Endothelial cell of umbilical vein (primary cell): ENCODE data around the gene BAMBI. TPM values are rescaled to one million over a fixed set of nuclear protein-coding genes. Genes with fewer than 3 reads are reported as not detected.

ENCODE experiments used
- BruUV-seq: library from RNA; stranded (reverse); fragments of 400-500 nt; replicated peaks from 2 replicates; lab custom pipeline; 2021; lab: Mats Ljungman, UMichigan
- CTCF ChIA-PET: fragments of 300-600, 350-600 bp; sonication (Branson Sonifier 250); formaldehyde crosslinking; loops from one replicate; lab custom pipeline; 2021; ENCODE audit warnings: antibody characterized with exemption, inconsistent platforms; lab: Charles Lee
- POLR2A ChIA-PET: fragments of 300-600, 350-600 bp; sonication (Branson Sonifier 250); formaldehyde crosslinking; loops from one replicate; lab custom pipeline; 2021; ENCODE audit warnings: antibody characterized with exemption, inconsistent platforms; lab: Charles Lee
- DNase-seq: peaks from one replicate; pipeline ENCODE4 v3.0.0-alpha.2; 2011; ENCODE audit warnings: low read depth, low spot score
- FAIRE-seq: peaks from 2 replicates; lab custom pipeline; 2011; peaks lifted over from hg19 to GRCh38; lab: Jason Lieb, UNC
- H2AFZ ChIP-seq: 2 replicates; pipeline ENCODE4 v1.6.0; 2012; ENCODE audit warnings: low read depth, low read length, control low read depth, inconsistent platforms
- H3K27ac ChIP-seq: 2 replicates; pipeline ENCODE4 v1.5.1; 2011; ENCODE audit warnings: low read depth, mild to moderate bottlenecking, control low read depth, low read length, moderate library complexity; ENCODE audit not compliant: insufficient read depth
- H3K27me3 ChIP-seq, 2 experiments: 2 replicates each; pipeline versions ENCODE4 v1.6.0 to v1.6.1; 2011; ENCODE audit warnings: low read length in 2 of 2, mixed read lengths in 1 of 2; ENCODE audit not compliant: control insufficient read depth in 2 of 2, insufficient read depth in 2 of 2
- H3K36me3 ChIP-seq, 2 experiments: 2 replicates in 1 of 2; 3 replicates in 1 of 2; pipeline ENCODE4 v1.5.1; 2011; ENCODE audit warnings: low read length in 2 of 2, mild to moderate bottlenecking in 1 of 2, moderate library complexity in 1 of 2; ENCODE audit not compliant: control insufficient read depth in 2 of 2, insufficient read depth in 2 of 2; ENCODE audit errors: extremely low read depth in 1 of 2
- H3K4me1 ChIP-seq: 3 replicates; pipeline ENCODE4 v1.5.1; 2011; ENCODE audit warnings: mild to moderate bottlenecking, low read length; ENCODE audit not compliant: control insufficient read depth, insufficient read depth; ENCODE audit errors: extremely low read depth
- H3K4me2 ChIP-seq: 2 replicates; pipeline ENCODE4 v1.6.1; 2011; ENCODE audit warnings: low read length, control low read depth, mixed read lengths; ENCODE audit not compliant: insufficient read depth
- H3K4me3 ChIP-seq, 3 experiments: fragments of 200-600 bp in 1 of 3; sonication (generic), shearing (Covaris generic) in 1 of 3; replicated peaks in 1 of 3; 2 replicates each; pipeline ENCODE4 v1.5.1; 2011 to 2016; ENCODE audit warnings: control low read depth in 3 of 3, low read length in 3 of 3, mild to moderate bottlenecking in 2 of 3, inconsistent platforms in 1 of 3, low read depth in 1 of 3, moderate library complexity in 1 of 3; ENCODE audit not compliant: insufficient read depth in 1 of 3
- H3K79me2 ChIP-seq: 2 replicates; pipeline ENCODE4 v1.6.0; 2012; ENCODE audit warnings: low read length, inconsistent platforms; ENCODE audit not compliant: control insufficient read depth, insufficient read depth
- H3K9ac ChIP-seq: replicated peaks from 2 replicates; pipeline ENCODE3; 2011; ENCODE audit warnings: low read length, control low read depth; ENCODE audit not compliant: insufficient read depth; ENCODE audit errors: extremely low read depth
- H3K9me1 ChIP-seq: replicated peaks from 3 replicates; pipeline ENCODE4 v1.6.0; 2011; ENCODE audit warnings: mild to moderate bottlenecking, low read length; ENCODE audit not compliant: control insufficient read depth, insufficient read depth; ENCODE audit errors: extremely low read depth
- H3K9me3 ChIP-seq: replicated peaks from 2 replicates; pipeline ENCODE4 v1.5.1; 2012; ENCODE audit warnings: low read length, inconsistent platforms; ENCODE audit not compliant: control insufficient read depth, insufficient read depth
- H4K20me1 ChIP-seq: replicated peaks from 2 replicates; pipeline ENCODE3; 2011; ENCODE audit warnings: mild to moderate bottlenecking, low read length; ENCODE audit not compliant: control insufficient read depth, insufficient read depth; ENCODE audit errors: extremely low read depth
- EZH2 ChIP-seq: IDR thresholded peaks from 2 replicates; pipeline ENCODE4 v1.6.1; 2012; ENCODE audit warnings: borderline replicate concordance, low read depth, mild to moderate bottlenecking, moderate library complexity, low read length, inconsistent platforms; ENCODE audit not compliant: severe bottlenecking
- FOS ChIP-seq: IDR thresholded peaks from 2 replicates; pipeline ENCODE4 v1.6.1; 2011; ENCODE audit warnings: mild to moderate bottlenecking, low read length, moderate library complexity, borderline replicate concordance; ENCODE audit not compliant: insufficient read depth
- GATA2 ChIP-seq: IDR thresholded peaks from 2 replicates; pipeline ENCODE4 v1.7.0; 2011; ENCODE audit warnings: low read depth, mild to moderate bottlenecking, moderate library complexity, mixed read lengths, low read length; ENCODE audit not compliant: insufficient read length, insufficient read depth
- JUN ChIP-seq: IDR thresholded peaks from 2 replicates; pipeline ENCODE4 v1.6.1; 2011; ENCODE audit warnings: borderline replicate concordance, low read depth; ENCODE audit not compliant: insufficient read length, insufficient read depth
- MYC ChIP-seq: IDR thresholded peaks from one replicate; pipeline ENCODE4 v1.6.1; 2011; ENCODE audit warnings: mild to moderate bottlenecking, low read depth, low read length
- POLR2A ChIP-seq: IDR thresholded peaks from 2 replicates; pipeline ENCODE4 v1.6.1; 2012; ENCODE audit warnings: low read depth, mild to moderate bottlenecking, control low read depth, low read length
- POLR2AphosphoS5 ChIP-seq: IDR thresholded peaks from 2 replicates; pipeline ENCODE4 v1.6.1; 2012; ENCODE audit warnings: low read depth, mild to moderate bottlenecking, control low read depth, low read length, moderate library complexity; ENCODE audit not compliant: insufficient read depth
- dilution Hi-C: fragments of 300-500 bp; cut with MboI; formaldehyde crosslinking; loops from one replicate; pipeline ENCODE4 v1.15.0; 2019; ENCODE audit warnings: low sequenced_read_pairs; ENCODE audit not compliant: extremely low pct_ligation_motif_present
- intact Hi-C: fragments of 100-400 bp; cut with micrococcal nuclease; formaldehyde crosslinking; loops from one replicate; pipeline ENCODE4 v1.10.0; 2022
- polyA plus RNA-seq, 4 experiments: library from polyadenylated mRNA; depleted of rRNA in 3 of 4; stranded (reverse) in 3 of 4; unstranded in 1 of 4; fragments of >200 nt; gene quantifications; 2 replicates each; pipeline versions ENCODE4 v1.2.1 to v1.2.3, GENCODE V29; 2011 to 2012; ENCODE audit warnings: missing spikeins in 1 of 4
- total RNA-seq: library from RNA; stranded (reverse); gene quantifications from 2 replicates; pipeline ENCODE4 v1.2.3, GENCODE V29; 2021
- TF ChIP-seq, protein P1 (sequence below), 2 donors: IDR thresholded peaks; 1 replicate in 1 of 2; 2 replicates in 1 of 2; pipeline ENCODE4 v1.5.1; 2011; ENCODE audit warnings: low read length in 2 of 2, mild to moderate bottlenecking in 2 of 2, moderate library complexity in 2 of 2, control low read depth in 1 of 2, inconsistent platforms in 1 of 2, low read depth in 1 of 2; ENCODE audit not compliant: insufficient read depth in 1 of 2; ENCODE audit errors: extremely low read depth in 1 of 2
- TF ChIP-seq, protein P2 (sequence below): IDR thresholded peaks from 2 replicates; pipeline ENCODE4 v1.6.1; 2011; ENCODE audit not compliant: insufficient read depth, insufficient read length

Gene BAMBI
- total and polyA plus RNA-seq, 2 donors (not counting 3 experiments of a cell fraction or from before 2014, with no cell fraction given) = 3.2 to 4.3 TPM

DNA sequence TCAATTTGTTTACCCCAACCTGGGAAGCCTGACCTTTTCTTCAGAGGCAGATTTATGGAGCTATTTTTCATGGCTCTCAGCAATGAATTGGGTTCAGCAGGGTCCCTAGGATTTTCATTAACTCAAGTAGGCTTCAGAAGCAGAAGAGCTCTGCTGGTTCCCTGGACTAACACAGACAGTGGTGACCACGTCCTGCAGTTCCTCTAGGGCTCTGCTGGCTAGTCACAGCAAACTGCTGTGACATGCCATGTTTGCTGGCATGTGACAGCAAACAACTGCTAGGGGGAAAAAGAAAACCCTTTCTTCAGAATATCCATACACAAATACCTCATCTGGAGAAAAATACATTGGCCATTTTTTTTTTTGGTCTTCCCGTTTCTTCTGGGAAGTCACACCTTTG is 13.2 kb downstream of the BAMBI start:
- BruUV-seq = no TSS peak
- H3K9ac ChIP-seq = no peak overlapping the region
- H3K79me2 ChIP-seq = no peaks in the 10 kb centered on the region
- ChIA-PET POLR2A (no interaction called here), CTCF (interaction anchor here (0.7 kb wide), 1 partner anchor 300 kb away, joined by 3 read pairs; no protein-coding TSS in a partner anchor)
- dilution Hi-C loops (no loop called here), intact Hi-C loops (no loop called here)
- H3K27me3 ChIP-seq = peaks cover 0 to 1% of the 10 kb centered on the region in 2 experiments
- H3K4me1 ChIP-seq = no peaks in the 10 kb centered on the region
- no peak overlapping the region for H2AFZ ChIP-seq
- H4K20me1 ChIP-seq = no peaks in the 10 kb centered on the region
- no peak overlapping the region for H3K27ac ChIP-seq
- H3K36me3 ChIP-seq = no peaks in the 10 kb centered on the region
- no peaks in the 10 kb centered on the region for H3K9me3 ChIP-seq
- no peak overlapping the region for H3K4me3 ChIP-seq
- no peak overlapping the region for H3K4me2 ChIP-seq
- H3K9me1 ChIP-seq = no peaks in the 10 kb centered on the region
- no peak for FAIRE-seq
- no peak for DNase-seq
- no peak for TF ChIP-seq POLR2A
- TF ChIP-seq EZH2 = no peak
- no peak for TF ChIP-seq GATA2
- no peak for TF ChIP-seq JUN

DNA sequence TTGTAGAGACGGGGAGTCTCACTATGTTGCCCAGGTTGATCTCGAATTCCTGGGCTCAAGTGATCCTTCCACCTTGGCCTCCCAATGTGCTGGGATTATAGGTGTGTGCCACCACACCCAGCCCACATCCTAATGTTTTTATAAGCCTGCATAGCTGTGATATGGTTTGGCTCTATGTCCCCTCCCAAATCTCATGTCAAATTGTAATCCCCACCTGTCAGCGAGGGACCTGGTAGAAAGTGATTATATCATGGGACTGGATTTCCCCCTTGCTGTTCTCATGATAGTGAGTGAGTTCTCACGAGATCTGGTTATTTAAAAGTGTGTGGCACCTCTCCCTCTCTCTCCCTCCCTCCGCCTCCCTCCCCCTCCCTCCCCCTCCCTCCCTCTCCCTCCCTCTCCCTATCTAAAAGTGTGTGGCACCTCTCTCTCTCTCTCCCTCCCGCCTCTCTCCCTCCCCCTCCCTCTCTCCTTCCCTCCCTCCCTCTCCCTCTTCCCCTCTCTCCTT is 13.9 kb downstream of the BAMBI start:
- ChIA-PET POLR2A (no interaction called here), CTCF (interaction anchor here (0.7 kb wide), 1 partner anchor 300 kb away, joined by 3 read pairs; no protein-coding TSS in a partner anchor)
- Histone ChIP-seq H3K36me3 (no peaks in the 10 kb centered on the region), H3K27ac (no peak overlapping the region), H3K4me3 (no peak overlapping the region), H3K9me1 (no peaks in the 10 kb centered on the region), H3K9me3 (no peaks in the 10 kb centered on the region), H3K79me2 (no peaks in the 10 kb centered on the region), H2AFZ (no peak overlapping the region), H3K4me2 (no peak overlapping the region), H4K20me1 (no peaks in the 10 kb centered on the region), H3K27me3 (peaks cover 0 to 1% of the 10 kb centered on the region in 2 experiments), H3K4me1 (no peaks in the 10 kb centered on the region), H3K9ac (no peak overlapping the region)
- BruUV-seq = no TSS peak
- intact Hi-C loops = no loop called here
- TF ChIP-seq MYC (no peak), JUN (no peak), FOS (no peak), POLR2AphosphoS5 (no peak), GATA2 (no peak), POLR2A (no peak), EZH2 (no peak)
- TF ChIP-seq, protein P1, sequence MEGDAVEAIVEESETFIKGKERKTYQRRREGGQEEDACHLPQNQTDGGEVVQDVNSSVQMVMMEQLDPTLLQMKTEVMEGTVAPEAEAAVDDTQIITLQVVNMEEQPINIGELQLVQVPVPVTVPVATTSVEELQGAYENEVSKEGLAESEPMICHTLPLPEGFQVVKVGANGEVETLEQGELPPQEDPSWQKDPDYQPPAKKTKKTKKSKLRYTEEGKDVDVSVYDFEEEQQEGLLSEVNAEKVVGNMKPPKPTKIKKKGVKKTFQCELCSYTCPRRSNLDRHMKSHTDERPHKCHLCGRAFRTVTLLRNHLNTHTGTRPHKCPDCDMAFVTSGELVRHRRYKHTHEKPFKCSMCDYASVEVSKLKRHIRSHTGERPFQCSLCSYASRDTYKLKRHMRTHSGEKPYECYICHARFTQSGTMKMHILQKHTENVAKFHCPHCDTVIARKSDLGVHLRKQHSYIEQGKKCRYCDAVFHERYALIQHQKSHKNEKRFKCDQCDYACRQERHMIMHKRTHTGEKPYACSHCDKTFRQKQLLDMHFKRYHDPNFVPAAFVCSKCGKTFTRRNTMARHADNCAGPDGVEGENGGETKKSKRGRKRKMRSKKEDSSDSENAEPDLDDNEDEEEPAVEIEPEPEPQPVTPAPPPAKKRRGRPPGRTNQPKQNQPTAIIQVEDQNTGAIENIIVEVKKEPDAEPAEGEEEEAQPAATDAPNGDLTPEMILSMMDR (IDR thresholded peaks at IDR 0.05; ENCODE audit: extremely low read depth in 1 of 2, insufficient read depth in 1 of 2, low read depth in 1 of 2, low read length in 2 of 2) = no peak
- TF ChIP-seq, protein P2, sequence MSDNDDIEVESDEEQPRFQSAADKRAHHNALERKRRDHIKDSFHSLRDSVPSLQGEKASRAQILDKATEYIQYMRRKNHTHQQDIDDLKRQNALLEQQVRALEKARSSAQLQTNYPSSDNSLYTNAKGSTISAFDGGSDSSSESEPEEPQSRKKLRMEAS = no peak
- dilution Hi-C loops = no loop called here
- no peak for FAIRE-seq
- no peak for DNase-seq
